Measurements from ENCODE around the gene SLC2A4RG. TPM values are rescaled to one million over a fixed set of nuclear protein-coding genes. Genes with fewer than 3 reads are reported as not detected.

SLC2A4RG gene
- polyA plus RNA-seq, 1 of the 3 experiments (the other 2 are of a cell fraction): 90.9 TPM

DNA sequence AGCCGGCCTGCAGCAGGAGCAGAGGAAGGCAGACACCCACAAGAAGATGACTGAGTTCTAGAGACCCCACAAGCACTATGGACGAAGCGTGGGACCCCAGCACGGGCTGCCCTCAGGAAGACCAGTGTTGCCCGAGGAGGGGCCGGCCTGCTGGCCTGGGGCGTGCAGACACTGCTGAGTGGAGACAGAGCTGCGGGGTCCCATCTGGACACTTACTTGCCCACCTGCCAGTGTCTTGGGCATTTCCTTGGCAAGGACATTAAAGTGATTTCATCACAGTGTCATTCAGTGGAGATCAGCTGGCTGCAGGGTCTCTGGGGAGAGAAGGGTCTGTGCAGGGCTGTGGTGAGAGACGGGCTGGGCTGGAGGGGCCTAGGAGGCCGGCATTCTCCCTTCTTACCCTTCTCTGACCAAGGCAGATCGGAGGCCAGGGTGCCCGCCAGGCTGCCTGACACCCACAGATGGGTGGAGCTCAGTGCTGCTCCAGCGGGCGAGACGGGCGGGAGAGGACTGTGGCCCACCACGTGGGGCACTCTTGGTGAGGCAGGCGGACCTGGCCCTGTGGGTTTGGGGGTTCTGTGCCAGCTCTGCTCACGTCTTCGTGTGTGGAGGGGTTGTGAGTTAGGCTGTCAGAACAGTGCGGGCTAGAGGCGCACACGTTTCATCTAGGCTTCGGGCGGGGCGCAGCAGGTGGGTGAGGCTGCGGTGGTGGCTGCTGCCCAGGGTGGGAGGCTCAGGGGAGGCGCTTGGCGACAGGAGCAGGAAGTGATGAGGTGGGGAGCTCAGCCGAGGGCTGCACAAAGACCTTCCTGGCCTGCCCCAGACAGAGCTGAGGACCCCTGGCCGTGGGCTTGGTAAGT lies 3.5 kb upstream of the SLC2A4RG start, which contains the start of gene LIME1:
Gene LIME1 (plus strand): TSS at position 806 of the 860 bp plus-strand sequence. CDS start 886 bp downstream, outside the sequence.
- CTCF ChIA-PET: interaction anchor here (1.4 to 1.7 kb wide), 2 partner anchors 11 to 39 kb away, joined by 3 to 6 read pairs; no protein-coding TSS in a partner anchor
- Histone ChIP-seq H4K20me1 (ENCODE audit: insufficient read depth) (peaks cover 8% of the 10 kb centered on the region; the same call in 1 of the 2 replicates), H3K9me3 (no peaks in the 10 kb centered on the region), H3K36me3 (replicated peaks in 1 of 2; ENCODE audit: control insufficient read depth in 1 of 2, insufficient read depth in 2 of 2, low read length in 1 of 2) (peaks cover 0 to 18% of the 10 kb centered on the region in 2 experiments), H3K79me2 (ENCODE audit: insufficient read depth) (peaks cover 16% of the 10 kb centered on the region), H3K9me2 (no peaks in the 10 kb centered on the region), H3K4me3 (ENCODE audit: low read depth in 2 of 2, low read length in 1 of 2) (no peak within 1 kb of the TSS), H3K4me2 (no peak within 1 kb of the TSS), H3F3A (replicated peaks; ENCODE audit: insufficient read depth) (peaks cover 17% of the 10 kb centered on the region), H3K4me1 (ENCODE audit: control insufficient read depth in 1 of 2, insufficient read depth in 2 of 2, low read depth in 1 of 2, low read length in 1 of 2) (peaks cover 0 to 5% of the 10 kb centered on the region in 2 experiments; a peak in 1 of 4 replicates), H3K9ac (no peak within 1 kb of the TSS), H3K27me3 (ENCODE audit: insufficient read depth) (no peaks in the 10 kb centered on the region), H2AFZ (ENCODE audit: low read depth) (no peak within 1 kb of the TSS), H3K27ac (ENCODE audit: low read depth in 2 of 2, low read length in 1 of 2) (no peak within 1 kb of the TSS)
- TF ChIP-seq, protein P1, sequence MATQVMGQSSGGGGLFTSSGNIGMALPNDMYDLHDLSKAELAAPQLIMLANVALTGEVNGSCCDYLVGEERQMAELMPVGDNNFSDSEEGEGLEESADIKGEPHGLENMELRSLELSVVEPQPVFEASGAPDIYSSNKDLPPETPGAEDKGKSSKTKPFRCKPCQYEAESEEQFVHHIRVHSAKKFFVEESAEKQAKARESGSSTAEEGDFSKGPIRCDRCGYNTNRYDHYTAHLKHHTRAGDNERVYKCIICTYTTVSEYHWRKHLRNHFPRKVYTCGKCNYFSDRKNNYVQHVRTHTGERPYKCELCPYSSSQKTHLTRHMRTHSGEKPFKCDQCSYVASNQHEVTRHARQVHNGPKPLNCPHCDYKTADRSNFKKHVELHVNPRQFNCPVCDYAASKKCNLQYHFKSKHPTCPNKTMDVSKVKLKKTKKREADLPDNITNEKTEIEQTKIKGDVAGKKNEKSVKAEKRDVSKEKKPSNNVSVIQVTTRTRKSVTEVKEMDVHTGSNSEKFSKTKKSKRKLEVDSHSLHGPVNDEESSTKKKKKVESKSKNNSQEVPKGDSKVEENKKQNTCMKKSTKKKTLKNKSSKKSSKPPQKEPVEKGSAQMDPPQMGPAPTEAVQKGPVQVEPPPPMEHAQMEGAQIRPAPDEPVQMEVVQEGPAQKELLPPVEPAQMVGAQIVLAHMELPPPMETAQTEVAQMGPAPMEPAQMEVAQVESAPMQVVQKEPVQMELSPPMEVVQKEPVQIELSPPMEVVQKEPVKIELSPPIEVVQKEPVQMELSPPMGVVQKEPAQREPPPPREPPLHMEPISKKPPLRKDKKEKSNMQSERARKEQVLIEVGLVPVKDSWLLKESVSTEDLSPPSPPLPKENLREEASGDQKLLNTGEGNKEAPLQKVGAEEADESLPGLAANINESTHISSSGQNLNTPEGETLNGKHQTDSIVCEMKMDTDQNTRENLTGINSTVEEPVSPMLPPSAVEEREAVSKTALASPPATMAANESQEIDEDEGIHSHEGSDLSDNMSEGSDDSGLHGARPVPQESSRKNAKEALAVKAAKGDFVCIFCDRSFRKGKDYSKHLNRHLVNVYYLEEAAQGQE (IDR thresholded peaks at IDR 0.05; ENCODE audit: low read depth, low read length): no peak
- TF ChIP-seq SMC3 (IDR thresholded peaks at IDR 0.05; ENCODE audit: low read depth, low read length): no peak
- no peak for TF ChIP-seq TCF12 (IDR thresholded peaks at IDR 0.05)
- TF ChIP-seq, protein P2, sequence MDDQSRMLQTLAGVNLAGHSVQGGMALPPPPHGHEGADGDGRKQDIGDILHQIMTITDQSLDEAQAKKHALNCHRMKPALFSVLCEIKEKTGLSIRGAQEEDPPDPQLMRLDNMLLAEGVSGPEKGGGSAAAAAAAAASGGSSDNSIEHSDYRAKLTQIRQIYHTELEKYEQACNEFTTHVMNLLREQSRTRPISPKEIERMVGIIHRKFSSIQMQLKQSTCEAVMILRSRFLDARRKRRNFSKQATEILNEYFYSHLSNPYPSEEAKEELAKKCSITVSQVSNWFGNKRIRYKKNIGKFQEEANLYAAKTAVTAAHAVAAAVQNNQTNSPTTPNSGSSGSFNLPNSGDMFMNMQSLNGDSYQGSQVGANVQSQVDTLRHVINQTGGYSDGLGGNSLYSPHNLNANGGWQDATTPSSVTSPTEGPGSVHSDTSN (IDR thresholded peaks at IDR 0.05): no peak
- TF ChIP-seq USF2 (IDR thresholded peaks at IDR 0.05; ENCODE audit: borderline replicate concordance, low read depth, low read length): no peak
- TF ChIP-seq EZH2phosphoT487 (IDR thresholded peaks at IDR 0.05; ENCODE audit: borderline replicate concordance, low read depth): no peak
- TF ChIP-seq ELF1 (IDR thresholded peaks at IDR 0.05): no peak
- no peak for TF ChIP-seq POLR2AphosphoS5 (IDR thresholded peaks at IDR 0.05; ENCODE audit: low read depth, low read length)
- no peak for TF ChIP-seq FOSL2 (IDR thresholded peaks at IDR 0.05; ENCODE audit: borderline replicate concordance, low read depth)
- no peak for TF ChIP-seq IRF3 (IDR thresholded peaks at IDR 0.05; ENCODE audit: low read depth, low read length)
- no peak for TF ChIP-seq RAD21 (IDR thresholded peaks at IDR 0.05; ENCODE audit: low read length)
- TF ChIP-seq CHD2 (IDR thresholded peaks at IDR 0.05; ENCODE audit: low read length, partially characterized antibody): no peak
- TF ChIP-seq, protein P3, sequence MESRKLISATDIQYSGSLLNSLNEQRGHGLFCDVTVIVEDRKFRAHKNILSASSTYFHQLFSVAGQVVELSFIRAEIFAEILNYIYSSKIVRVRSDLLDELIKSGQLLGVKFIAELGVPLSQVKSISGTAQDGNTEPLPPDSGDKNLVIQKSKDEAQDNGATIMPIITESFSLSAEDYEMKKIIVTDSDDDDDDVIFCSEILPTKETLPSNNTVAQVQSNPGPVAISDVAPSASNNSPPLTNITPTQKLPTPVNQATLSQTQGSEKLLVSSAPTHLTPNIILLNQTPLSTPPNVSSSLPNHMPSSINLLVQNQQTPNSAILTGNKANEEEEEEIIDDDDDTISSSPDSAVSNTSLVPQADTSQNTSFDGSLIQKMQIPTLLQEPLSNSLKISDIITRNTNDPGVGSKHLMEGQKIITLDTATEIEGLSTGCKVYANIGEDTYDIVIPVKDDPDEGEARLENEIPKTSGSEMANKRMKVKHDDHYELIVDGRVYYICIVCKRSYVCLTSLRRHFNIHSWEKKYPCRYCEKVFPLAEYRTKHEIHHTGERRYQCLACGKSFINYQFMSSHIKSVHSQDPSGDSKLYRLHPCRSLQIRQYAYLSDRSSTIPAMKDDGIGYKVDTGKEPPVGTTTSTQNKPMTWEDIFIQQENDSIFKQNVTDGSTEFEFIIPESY (IDR thresholded peaks at IDR 0.05; ENCODE audit: borderline replicate concordance, low read depth): no peak
- no peak for TF ChIP-seq MXI1 (IDR thresholded peaks at IDR 0.05; ENCODE audit: low read depth, low read length)
- TF ChIP-seq, protein P4, sequence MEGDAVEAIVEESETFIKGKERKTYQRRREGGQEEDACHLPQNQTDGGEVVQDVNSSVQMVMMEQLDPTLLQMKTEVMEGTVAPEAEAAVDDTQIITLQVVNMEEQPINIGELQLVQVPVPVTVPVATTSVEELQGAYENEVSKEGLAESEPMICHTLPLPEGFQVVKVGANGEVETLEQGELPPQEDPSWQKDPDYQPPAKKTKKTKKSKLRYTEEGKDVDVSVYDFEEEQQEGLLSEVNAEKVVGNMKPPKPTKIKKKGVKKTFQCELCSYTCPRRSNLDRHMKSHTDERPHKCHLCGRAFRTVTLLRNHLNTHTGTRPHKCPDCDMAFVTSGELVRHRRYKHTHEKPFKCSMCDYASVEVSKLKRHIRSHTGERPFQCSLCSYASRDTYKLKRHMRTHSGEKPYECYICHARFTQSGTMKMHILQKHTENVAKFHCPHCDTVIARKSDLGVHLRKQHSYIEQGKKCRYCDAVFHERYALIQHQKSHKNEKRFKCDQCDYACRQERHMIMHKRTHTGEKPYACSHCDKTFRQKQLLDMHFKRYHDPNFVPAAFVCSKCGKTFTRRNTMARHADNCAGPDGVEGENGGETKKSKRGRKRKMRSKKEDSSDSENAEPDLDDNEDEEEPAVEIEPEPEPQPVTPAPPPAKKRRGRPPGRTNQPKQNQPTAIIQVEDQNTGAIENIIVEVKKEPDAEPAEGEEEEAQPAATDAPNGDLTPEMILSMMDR (IDR thresholded peaks at IDR 0.05): no peak
- no peak for TF ChIP-seq GATA2 (CRISPR knock-in tag; IDR thresholded peaks at IDR 0.05)
- no peak for TF ChIP-seq RCOR1 (IDR thresholded peaks at IDR 0.05; ENCODE audit: low read length)
- TF ChIP-seq NFIC (IDR thresholded peaks at IDR 0.05; ENCODE audit: borderline replicate concordance): no peak
- TF ChIP-seq, protein P5, sequence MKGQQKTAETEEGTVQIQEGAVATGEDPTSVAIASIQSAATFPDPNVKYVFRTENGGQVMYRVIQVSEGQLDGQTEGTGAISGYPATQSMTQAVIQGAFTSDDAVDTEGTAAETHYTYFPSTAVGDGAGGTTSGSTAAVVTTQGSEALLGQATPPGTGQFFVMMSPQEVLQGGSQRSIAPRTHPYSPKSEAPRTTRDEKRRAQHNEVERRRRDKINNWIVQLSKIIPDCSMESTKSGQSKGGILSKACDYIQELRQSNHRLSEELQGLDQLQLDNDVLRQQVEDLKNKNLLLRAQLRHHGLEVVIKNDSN (IDR thresholded peaks at IDR 0.05; ENCODE audit: borderline replicate concordance, low read depth): no peak
- 100% methylated on average over 5 of the region's 31 CpGs for WGBS (ENCODE audit: low lambda C conversion rate)
- POLR2A ChIA-PET: interaction anchor here (0.6 kb wide), 1 partner anchor 39 kb away, joined by 3 read pairs; no protein-coding TSS in a partner anchor
- peak; percentile 28 for DNase-seq

Data from SK-N-SH (cell line).